HG03196 (cell line): Measurements from ENCODE around the gene COQ5.
A peak's percentile ranks its signal among the peaks of the same experiment; 100 is the strongest.

Experiments used
- ATAC-seq: cut with Tn5 transposase; IDR thresholded peaks from one replicate; pipeline ENCODE4 v1.9.1; 2021; ENCODE audit not compliant: unreplicated experiment

The COQ5 gene

DNA sequence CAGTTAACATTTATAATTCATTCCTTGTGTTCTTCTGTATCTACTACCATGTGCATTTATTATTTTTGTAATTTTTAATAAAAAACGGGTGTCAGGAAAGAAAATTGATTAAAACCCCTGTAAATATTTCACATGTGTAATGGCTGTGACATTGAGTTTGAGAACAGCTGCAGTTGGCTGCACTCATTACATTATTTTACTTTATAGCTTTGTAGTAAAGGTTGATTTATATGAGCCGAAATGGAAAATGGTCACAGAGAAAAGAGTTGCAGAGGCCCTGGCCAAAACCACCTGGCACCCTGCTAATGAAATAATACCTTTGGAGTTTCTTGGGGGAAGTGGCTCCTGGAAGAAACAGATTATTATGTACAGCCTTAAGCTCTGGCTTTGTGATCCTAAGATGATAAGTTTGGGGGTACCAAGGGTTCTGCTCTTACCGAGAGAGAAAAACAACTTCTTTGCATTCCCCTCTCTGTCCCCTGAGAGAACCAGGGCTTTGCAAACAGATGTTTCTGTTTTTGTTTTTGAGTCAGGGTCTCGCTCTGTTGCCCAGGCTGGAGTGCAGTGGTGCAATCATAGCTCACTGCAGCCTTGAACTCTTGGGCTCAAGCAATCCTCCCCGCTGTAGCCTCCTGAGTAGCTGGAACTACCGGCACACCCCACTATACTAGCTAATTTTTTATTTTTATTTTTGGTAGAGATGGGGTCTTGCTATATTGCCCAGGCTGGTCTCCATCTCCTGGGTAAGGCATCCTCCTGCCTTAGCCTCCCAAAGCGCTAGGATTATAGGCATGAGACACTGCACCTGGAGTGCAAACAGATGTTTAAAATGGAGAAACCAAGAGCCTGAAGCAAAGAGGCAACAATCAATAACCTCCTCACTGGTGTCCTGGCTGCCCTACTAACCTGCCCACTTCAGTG, 42.7 kb downstream of the COQ5 start:
- no peak for ATAC-seq

DNA sequence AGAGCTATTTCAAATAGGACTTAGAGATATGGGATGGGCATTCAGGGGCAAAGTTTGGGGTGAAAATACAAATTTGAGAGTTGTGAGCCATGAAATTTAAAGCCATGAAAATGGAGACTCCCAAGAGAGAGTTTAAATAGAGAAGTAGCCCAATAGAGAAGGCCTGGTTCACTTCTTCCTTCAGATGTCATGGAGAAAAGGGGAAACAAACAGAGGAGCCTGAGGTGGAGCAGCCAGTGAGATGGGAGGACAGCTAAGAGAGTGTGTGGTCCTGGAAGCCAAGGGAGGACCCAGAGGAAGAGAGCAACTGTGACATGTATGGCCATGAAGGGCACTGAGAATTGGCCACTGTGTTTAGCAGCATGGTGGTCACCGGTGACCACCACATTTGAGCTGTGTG, 45.3 kb downstream of the COQ5 start:
- ATAC-seq = no peak

DNA sequence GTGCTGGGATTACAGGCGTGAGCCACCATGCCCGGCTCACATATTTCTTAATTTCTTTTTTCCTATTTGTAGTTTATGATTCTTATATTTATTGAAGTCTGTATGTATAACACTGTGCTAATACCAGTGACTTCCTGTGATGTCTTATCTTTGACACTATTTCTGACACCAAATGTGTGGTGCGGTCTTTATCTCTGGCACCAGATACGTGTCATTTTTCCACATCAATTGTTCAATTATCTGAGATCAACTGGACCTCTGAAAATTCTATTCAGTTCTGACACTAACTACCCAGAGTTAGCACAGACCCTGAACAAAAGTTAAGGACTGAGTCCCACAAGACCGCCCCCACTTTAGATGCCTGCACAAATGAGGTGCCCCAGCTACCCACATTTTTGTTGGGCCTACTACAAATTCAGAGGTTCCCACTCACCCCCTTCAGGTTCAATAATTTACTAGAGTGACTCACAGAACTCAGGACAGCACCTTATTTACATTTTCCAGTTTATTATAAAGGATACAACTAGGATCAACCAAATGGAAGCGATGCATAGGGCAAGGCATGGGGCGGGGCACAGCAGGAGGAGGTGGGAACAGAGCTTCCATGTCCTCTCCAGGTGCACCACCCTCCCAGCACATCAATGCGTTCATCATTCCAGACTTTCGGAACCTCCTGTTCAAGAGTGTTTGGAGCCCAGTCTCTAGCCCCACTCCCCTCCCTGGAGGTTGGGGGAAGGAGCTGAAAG, 47.8 kb downstream of the COQ5 start:
- ATAC-seq = no peak

DNA sequence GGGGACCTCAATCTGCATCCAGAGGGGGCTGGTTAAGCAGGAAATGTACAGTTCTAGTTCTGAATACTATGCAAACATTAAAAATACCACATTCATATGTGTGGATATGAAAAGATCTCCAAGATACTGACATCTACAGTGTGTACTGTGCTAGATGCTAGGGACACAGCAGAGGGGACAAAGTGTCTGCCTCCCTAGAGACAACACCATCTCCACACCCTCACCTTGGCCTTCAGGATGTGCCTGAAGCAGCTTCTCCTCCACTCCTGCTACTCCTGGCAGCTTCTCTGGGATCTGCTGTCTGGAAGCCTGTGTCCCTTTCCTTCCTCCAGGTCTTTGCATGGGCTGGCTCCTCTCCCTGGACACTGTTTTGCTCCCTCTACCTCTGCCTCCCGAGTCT, 48.7 kb downstream of the COQ5 start:
- no peak for ATAC-seq

DNA sequence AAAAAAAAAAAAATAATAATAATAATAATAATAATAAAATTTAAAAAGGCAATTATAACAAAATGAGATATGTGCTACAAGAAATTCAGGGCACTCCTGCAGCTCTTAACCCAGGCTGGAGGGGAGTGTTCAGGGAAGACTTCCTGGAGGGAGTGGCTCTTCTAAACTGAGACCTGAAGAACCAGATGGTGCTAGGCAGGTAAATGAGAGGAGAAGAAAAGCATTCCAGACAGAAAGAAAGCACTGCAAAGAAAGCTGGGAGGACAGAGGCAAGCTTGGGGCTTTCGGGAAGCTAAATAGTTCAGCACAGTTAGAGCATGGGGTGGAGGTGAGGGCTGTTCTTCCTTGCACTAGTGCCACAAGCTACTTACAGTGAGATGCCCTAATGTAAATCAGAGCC, 49.5 kb downstream of the COQ5 start:
- ATAC-seq = no peak

DNA sequence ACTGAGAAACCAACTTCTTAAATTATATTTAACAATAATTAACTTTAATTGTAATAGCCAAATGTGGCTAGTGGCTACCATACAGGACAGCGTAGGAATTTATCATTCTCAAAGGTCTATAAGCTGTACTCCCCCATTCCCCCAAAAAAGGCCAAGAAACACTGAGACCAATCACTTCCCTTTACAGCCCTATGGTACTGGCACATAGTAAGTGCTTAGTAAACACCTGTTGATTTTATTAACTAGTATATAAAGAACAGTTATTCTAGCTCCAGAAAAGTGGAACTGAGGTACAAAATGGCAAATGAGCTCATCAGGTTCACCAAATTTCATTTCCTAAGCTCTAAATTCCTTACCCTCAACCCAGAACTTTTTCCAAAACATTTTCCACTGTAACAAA, 53.3 kb downstream of the COQ5 start:
- no peak for ATAC-seq

DNA sequence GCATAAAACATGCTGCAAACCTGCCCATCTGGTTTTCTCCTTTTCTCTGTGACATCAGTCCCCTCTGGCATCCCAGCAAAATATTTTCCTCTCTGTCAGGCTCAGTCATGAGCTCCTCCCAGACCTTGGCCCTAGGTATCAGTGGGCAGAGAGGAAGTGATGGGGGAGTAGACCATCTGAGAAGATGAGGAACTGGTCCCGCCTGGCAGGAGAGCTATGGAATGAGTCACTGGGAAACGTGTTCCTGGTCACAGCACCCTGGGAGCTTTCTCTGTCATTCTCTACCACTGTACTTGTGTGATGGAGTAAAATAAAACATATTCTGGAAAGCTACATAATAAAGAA, 54.4 kb downstream of the COQ5 start:
- ATAC-seq = no peak

DNA sequence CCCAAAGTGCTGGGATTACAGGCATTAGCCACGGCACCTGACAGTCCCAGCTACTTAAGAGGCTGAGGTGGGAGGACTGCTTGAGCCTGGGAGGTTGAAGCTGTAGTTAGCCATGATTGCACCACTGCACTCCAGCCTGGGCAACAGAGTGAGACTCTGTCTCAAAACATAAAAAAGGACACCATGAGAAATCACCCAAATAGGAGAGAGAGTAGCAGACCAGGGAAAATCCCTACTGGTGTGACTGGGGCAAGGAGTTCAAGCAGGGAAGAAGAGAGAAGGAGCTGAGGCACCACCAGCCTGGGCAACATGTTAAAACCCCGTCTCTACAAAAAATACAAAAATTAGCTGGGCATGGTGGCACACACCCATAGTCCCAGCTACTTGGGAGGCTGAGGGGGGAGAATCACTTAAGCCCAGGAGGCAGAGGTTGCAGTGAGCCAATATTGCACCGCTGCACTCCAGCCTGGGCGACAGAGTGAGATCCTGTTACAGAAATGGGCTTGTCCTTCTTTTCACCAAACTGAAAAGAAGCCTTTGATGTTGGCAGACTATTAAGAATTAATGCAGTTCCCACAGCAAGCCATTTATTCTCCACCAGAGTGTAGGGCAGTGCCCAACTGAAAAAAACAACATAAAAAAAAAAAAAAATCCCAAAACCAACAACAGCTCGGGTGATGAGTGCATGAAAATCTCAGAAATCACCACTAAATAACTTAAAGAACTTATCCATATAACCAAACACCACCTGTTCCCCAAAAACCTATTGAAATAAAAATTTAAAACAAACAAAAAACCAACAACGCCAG, 54.9 kb downstream of the COQ5 start:
- no peak for ATAC-seq

GRCh38 chr12:120472521-120472920, 56.4 kb downstream of the COQ5 start:
- ATAC-seq = no peak

GRCh38 chr12:120470150-120470784, 58.7 kb downstream of the COQ5 start:
- no peak for ATAC-seq

GRCh38 chr12:120469450-120470149, 59.4 kb downstream of the COQ5 start, which contains the start of gene SRSF9:
SRSF9 (minus strand) TSS chr12:120469748; CDS start chr12:120469609, 139 bp downstream.
- ATAC-seq = peak; percentile 87

DNA sequence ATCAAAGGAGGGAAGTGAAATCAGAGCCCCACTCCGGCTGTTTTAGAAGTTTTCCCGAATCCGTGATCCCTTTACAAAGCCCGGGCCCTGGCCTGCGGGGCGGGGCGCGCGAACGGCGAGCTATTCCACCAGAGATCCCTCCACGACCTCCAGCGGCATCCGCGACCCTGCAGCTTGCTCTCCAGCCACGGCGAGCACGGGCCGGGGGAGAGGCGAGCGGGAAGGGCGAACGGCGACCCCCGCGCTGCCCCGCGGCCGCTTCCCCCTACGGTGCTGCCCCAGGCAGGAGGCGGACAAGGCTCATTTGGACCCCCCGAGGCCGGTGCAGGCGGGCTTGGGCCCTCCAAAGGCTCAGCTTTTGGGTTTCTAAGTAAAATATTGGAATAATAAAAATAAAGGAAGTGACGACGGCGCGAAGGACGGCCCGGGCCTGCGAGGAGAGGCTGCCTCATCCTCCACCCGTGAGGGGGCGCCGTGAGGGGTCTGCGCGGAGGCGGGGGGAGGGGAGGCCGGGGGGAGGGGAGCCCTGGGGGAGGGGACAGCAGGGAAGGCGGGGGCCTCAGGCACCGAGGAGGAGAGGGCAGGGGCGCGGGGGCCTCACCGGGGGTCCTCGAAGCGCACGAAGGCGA, 60.0 kb downstream of the COQ5 start:
- ATAC-seq = peak; percentile 21

DNA sequence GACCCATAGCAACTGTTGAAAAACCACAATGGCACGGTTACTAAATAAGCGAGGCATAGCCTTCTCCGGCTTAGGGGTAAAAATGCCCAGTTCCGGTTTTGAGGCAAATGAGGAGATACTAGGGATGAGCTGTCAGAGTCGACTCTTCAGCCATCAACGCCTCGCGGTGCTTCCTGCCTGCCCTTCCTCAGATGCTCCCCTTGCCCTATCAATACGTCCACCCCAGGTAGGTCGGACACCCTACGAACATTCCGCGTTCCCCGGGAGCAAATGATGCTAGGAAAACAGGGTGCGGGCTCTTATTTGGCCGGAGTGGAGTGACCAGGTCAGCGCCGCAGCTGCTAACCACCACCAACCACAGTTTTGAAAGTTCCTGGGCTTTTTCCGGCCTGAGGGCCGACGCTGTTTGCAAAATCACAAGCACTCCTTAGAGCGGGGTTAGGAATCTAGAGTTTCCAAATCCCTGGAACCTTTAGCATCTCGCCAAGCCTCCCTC, 60.6 kb downstream of the COQ5 start:
- ATAC-seq = peak; percentile 10

DNA sequence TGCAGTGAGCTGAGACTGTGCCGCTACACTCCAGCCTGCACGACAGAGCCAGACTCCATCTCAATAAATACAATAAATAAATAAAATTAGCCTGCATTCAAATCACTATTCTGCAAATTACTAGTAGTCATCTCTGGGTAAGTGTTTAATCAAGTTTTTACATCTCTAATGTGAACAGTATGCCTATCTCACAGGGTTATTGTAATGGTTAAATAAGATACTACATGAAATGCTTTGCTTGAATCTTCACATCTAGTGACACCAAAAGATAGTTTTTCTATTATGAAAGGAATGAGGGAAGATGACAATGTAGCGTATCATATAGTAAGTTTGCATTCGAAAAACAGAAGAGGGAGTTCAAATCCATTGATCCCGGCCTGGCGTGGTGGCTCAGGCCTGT, 61.5 kb downstream of the COQ5 start:
- ATAC-seq = no peak

- ATAC-seq = no peak
Measured at GRCh38 chr12:120466560-120467315, 62.2 kb downstream of the COQ5 start.

- ATAC-seq = no peak
Measured at GRCh38 chr12:120465756-120466155, 63.2 kb downstream of the COQ5 start.

DNA sequence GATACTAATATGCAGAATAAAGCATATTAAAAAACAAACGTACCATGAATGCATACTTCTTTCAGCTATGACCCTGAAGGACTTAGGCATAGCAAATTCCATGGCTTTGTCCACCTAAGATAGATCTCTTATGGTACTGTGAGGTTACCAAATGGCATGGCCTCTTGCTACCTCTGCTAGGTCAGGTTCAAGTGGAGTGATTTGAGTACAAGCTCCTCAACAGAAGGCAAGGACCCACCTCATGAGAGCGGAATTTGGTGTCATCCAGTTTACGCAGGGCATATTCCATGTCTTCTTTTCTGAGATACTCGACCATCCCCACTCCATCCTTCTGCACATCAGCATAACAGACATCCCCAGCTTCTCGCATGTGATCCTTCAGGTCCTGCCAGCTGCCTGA, 65.2 kb downstream of the COQ5 start:
- ATAC-seq = no peak

- no peak for ATAC-seq
Measured at GRCh38 chr12:120462099-120462640, 66.8 kb downstream of the COQ5 start.

DNA sequence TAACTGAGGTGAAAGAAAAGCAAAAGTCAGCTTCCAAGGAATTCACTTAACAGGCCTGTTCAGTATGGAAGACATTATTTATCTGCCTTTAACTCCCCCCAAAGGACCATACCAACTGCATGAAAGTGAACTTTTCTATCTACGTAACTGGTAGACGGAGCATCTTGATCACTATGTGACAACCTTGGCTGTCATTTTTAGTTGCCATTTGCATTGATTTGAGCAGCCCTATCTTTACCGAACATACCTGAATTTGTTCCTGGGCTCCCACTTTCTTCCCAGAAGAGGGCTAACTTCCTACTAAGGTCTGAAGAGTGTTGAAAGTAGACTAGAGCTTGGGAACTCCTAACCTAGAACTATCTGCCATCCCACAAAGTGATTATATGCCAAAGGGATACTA, 68.8 kb downstream of the COQ5 start:
- ATAC-seq = no peak
